GM23338 (cell line): ENCODE results near the gene MAPK11. TPM values are rescaled to one million over a fixed set of nuclear protein-coding genes. Genes with fewer than 3 reads are reported as not detected.

Source experiments
- ATAC-seq: fragments of 200-7000 bp; cut with Tn5 transposase; 3 replicates; pipeline ENCODE4 v1.9.1; 2020
- DNase-seq: peaks from one replicate; pipeline ENCODE4 v3.0.0-alpha.2; 2015; ENCODE audit warnings: low spot score
- H2AFZ ChIP-seq: fragments of 200-600 bp; sonication (generic); 2 replicates; pipeline ENCODE4 v1.8.0; 2016; ENCODE audit warnings: antibody characterized with exemption, mild to moderate bottlenecking, moderate library complexity
- H3F3A ChIP-seq: fragments of 200-600 bp; sonication (generic); replicated peaks from 2 replicates; pipeline ENCODE4 v1.8.0; 2017; ENCODE audit warnings: antibody characterized with exemption, mixed run types, low read depth
- H3K27ac ChIP-seq: fragments of 200-600 bp; sonication (generic); 2 replicates; pipeline ENCODE4 v1.6.1; 2016; ENCODE audit warnings: low read depth
- H3K27me3 ChIP-seq: fragments of 200-600 bp; sonication (generic); 2 replicates; pipeline ENCODE4 v1.8.0; 2016; ENCODE audit warnings: mild to moderate bottlenecking, mixed run types, moderate library complexity; ENCODE audit not compliant: insufficient read depth
- H3K36me3 ChIP-seq: fragments of 200-600 bp; sonication (generic); 2 replicates; pipeline ENCODE4 v1.8.0; 2016; ENCODE audit warnings: mild to moderate bottlenecking; ENCODE audit not compliant: insufficient read depth
- H3K4me1 ChIP-seq: fragments of 200-600 bp; sonication (generic); 2 replicates; pipeline ENCODE4 v1.8.0; 2016; ENCODE audit warnings: mild to moderate bottlenecking, moderate library complexity; ENCODE audit not compliant: insufficient read depth
- H3K4me2 ChIP-seq: fragments of 200-600 bp; sonication (generic); 2 replicates; pipeline ENCODE4 v1.7.1; 2017; ENCODE audit warnings: mixed run types
- H3K4me3 ChIP-seq: fragments of 200-600 bp; sonication (generic); 2 replicates; pipeline ENCODE4 v1.6.1; 2016; ENCODE audit warnings: mixed run types
- H3K79me2 ChIP-seq: fragments of 200-600 bp; sonication (generic); replicated peaks from 2 replicates; pipeline ENCODE4 v1.8.0; 2017; ENCODE audit warnings: mild to moderate bottlenecking; ENCODE audit not compliant: insufficient read depth
- H3K9me2 ChIP-seq: fragments of 200-600 bp; sonication (generic); 2 replicates; pipeline ENCODE4 v1.8.0; 2017; ENCODE audit not compliant: insufficient read depth
- H4K20me1 ChIP-seq: fragments of 200-600 bp; sonication (generic); replicated peaks from 2 replicates; pipeline ENCODE4 v1.8.0; 2017; ENCODE audit warnings: mild to moderate bottlenecking; ENCODE audit not compliant: insufficient read depth
- H3K27ac Mint-ChIP-seq: 2 replicates; pipeline ENCODE4 v1.8.0; 2020; ENCODE audit warnings: inconsistent platforms, mild to moderate bottlenecking, moderate library complexity, mixed read lengths
- H3K27me3 Mint-ChIP-seq: 3 replicates; pipeline ENCODE4 v1.8.0; 2022; ENCODE audit warnings: low read depth, mild to moderate bottlenecking, moderate library complexity, mixed read lengths, inconsistent platforms; ENCODE audit not compliant: insufficient read depth, poor library complexity
- H3K36me3 Mint-ChIP-seq: 3 replicates; pipeline ENCODE4 v1.8.0; 2021; ENCODE audit warnings: low read depth, mild to moderate bottlenecking, inconsistent platforms, moderate library complexity, mixed read lengths
- H3K4me1 Mint-ChIP-seq: 3 replicates; pipeline ENCODE4 v1.8.0; 2020; ENCODE audit warnings: mild to moderate bottlenecking, inconsistent platforms, mixed read lengths
- H3K4me3 Mint-ChIP-seq: 3 replicates; pipeline ENCODE4 v1.8.0; 2021; ENCODE audit warnings: moderate library complexity, mild to moderate bottlenecking, inconsistent platforms, mixed read lengths
- H3K9me3 Mint-ChIP-seq: 3 replicates; pipeline ENCODE4 v1.8.0; 2020; ENCODE audit warnings: moderate library complexity, mild to moderate bottlenecking, inconsistent platforms, mixed read lengths
- CREB1 ChIP-seq: fragments of 250-450 bp; sonication (Bioruptor Pico); IDR thresholded peaks from 2 replicates; pipeline ENCODE4 v1.5.0; 2020; ENCODE audit warnings: low read depth, mild to moderate bottlenecking, moderate library complexity
- EZH2 ChIP-seq: fragments of 200-600 bp; sonication (generic); IDR thresholded peaks from one replicate; pipeline ENCODE4 v1.8.0; 2017; ENCODE audit warnings: antibody characterized with exemption, mild to moderate bottlenecking, low read depth; ENCODE audit not compliant: unreplicated experiment
- EZH2phosphoT487 ChIP-seq: fragments of 200-600 bp; sonication (generic); IDR thresholded peaks from one replicate; pipeline ENCODE4 v1.8.1; 2018; ENCODE audit warnings: antibody characterized with exemption; ENCODE audit not compliant: unreplicated experiment
- JUNB ChIP-seq: IDR thresholded peaks from one replicate; pipeline ENCODE4 v1.6.1; 2016; ENCODE audit warnings: antibody characterized with exemption; ENCODE audit not compliant: unreplicated experiment
- NANOG ChIP-seq: IDR thresholded peaks from 2 replicates; pipeline ENCODE4 v1.6.1; 2016; ENCODE audit warnings: antibody characterized with exemption, borderline replicate concordance
- POLR2AphosphoS5 ChIP-seq: IDR thresholded peaks from 2 replicates; pipeline ENCODE4 v1.6.1; 2016; ENCODE audit warnings: antibody characterized with exemption, low read depth
- ZNF462 ChIP-seq: fragments of 250-450 bp; sonication (Bioruptor Pico); IDR thresholded peaks from 2 replicates; pipeline ENCODE4 v1.5.0; 2020; ENCODE audit warnings: mild to moderate bottlenecking, moderate library complexity
- polyA plus RNA-seq: library from polyadenylated mRNA; unstranded; fragments of >200 nt; fragmentation: Nextera tagmentation; extraction: Ambion mirVana; gene quantifications from 2 replicates; pipeline ENCODE4 v1.2.1, GENCODE V29; 2016
- total RNA-seq: library from RNA; depleted of rRNA; stranded (reverse); fragments of >200 nt; shearing (Covaris generic); gene quantifications from 2 replicates; pipeline ENCODE4 v1.2.3, GENCODE V29; 2014

Gene MAPK11
- total and polyA plus RNA-seq, 2 experiments from 2014 or later: 0.34 to 1.9 TPM

GRCh38 chr22:50258361-50259292 lies 11.6 kb downstream of the MAPK11 start (continued):
- no peak for TF ChIP-seq ZNF462 (CRISPR knock-in tag)
- TF ChIP-seq CREB1 (CRISPR knock-in tag): no peak
- no peak for TF ChIP-seq NANOG
- no peak for TF ChIP-seq EZH2
- TF ChIP-seq EZH2phosphoT487: no peak

GRCh38 chr22:50257451-50258360 lies 12.5 kb downstream of the MAPK11 start:
- H3K36me3 Mint-ChIP-seq: no peaks in the 10 kb centered on the region
- Histone ChIP-seq H3K36me3 (no peaks in the 10 kb centered on the region), H3K9me2 (no peaks in the 10 kb centered on the region), H3K4me2 (no peak overlapping the region), H3F3A (no peaks in the 10 kb centered on the region), H3K27me3 (peaks cover 19% of the 10 kb centered on the region), H4K20me1 (no peaks in the 10 kb centered on the region), H3K79me2 (no peaks in the 10 kb centered on the region), H3K27ac (no peak overlapping the region), H3K4me3 (no peak overlapping the region), H3K4me1 (peaks cover 7% of the 10 kb centered on the region), H2AFZ (no peak overlapping the region)
- no peak overlapping the region for H3K27ac Mint-ChIP-seq
- H3K4me1 Mint-ChIP-seq: peaks cover 6% of the 10 kb centered on the region; the same call in 2 of the 3 replicates
- H3K4me3 Mint-ChIP-seq: no peak overlapping the region
- DNase-seq (no peak), ATAC-seq (no peak)
- peaks cover 20% of the 10 kb centered on the region for H3K27me3 Mint-ChIP-seq
- TF ChIP-seq JUNB (no peak), NANOG (no peak), POLR2AphosphoS5 (no peak)
- no peaks in the 10 kb centered on the region for H3K9me3 Mint-ChIP-seq
